Bronchial epithelial cell (primary cell): ENCODE data around the gene DOK3. TPM values are rescaled to one million over a fixed set of nuclear protein-coding genes. Genes with fewer than 3 reads are reported as not detected.

Experiments
- DNase-seq: peaks from one replicate; pipeline ENCODE4 v3.0.0-alpha.2; 2010; ENCODE audit warnings: low read depth
- FAIRE-seq: peaks from 2 replicates; lab custom pipeline; 2011; peaks lifted over from hg19 to GRCh38; lab: Jason Lieb, UNC
- H3K27me3 ChIP-seq: 2 replicates; pipeline ENCODE4 v1.5.1; 2011; ENCODE audit warnings: low read length; ENCODE audit not compliant: control insufficient read depth, insufficient read depth
- H3K36me3 ChIP-seq: 2 replicates; pipeline ENCODE4 v1.5.1; 2011; ENCODE audit warnings: low read length; ENCODE audit not compliant: control insufficient read depth, insufficient read depth
- H3K4me3 ChIP-seq: 2 replicates; pipeline ENCODE4 v1.5.1; 2011; ENCODE audit warnings: mild to moderate bottlenecking, low read depth, low read length, control low read depth
- total RNA-seq: library from RNA; depleted of rRNA; stranded (reverse); fragments of >200 nt; gene quantifications from 2 replicates; pipeline ENCODE4 v1.2.1, GENCODE V29; 2014
- TF ChIP-seq, protein P1 (sequence below): IDR thresholded peaks from 2 replicates; pipeline ENCODE4 v1.5.1; 2011; ENCODE audit warnings: mild to moderate bottlenecking, moderate library complexity, low read length, control low read depth, inconsistent platforms; ENCODE audit not compliant: insufficient read depth, severe bottlenecking

DOK3 gene
- total RNA-seq, 1 donor from 2014 or later, result 0.53 TPM

DNA sequence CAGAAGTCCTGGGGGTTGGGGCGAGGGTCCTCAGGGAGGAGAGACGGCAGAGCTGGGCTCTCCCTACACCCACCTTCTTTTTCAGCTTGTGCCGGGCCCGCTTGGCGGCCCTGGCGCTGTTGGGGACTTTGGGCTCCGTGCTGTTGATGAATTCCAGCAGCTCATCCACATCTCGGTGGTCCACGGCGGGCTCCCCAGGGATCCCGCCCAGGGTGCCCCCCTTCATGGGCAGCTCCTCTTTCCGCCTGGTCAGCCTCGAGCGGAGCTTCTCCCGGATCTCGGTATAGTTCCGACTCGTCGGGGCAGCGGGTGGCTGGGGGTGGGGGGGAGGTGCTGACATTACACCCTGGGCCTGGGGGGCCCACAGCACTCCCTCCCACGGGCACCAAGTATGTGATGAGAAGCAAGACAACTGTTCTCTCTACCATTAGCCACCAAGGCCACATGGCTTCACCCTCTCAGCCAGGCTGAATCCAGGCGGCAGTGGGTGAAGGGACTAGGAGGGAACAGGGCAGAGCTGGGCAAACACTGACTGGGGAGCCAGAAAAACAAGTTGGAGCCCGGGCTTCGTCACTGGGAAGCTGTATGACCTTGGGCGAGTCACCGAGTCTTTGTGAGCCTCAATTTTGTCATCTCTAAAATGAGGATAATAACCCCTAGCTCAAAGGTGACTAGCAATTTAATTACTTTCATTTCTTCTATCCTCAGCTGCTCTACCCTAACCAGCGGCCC is 21.7 kb upstream of the DOK3 start:
- Histone ChIP-seq H3K4me3 (no peak overlapping the region), H3K36me3 (peaks cover 49% of the 10 kb centered on the region), H3K27me3 (no peaks in the 10 kb centered on the region)
- DNase-seq (peak; percentile 56), FAIRE-seq (peak; percentile 82)
- TF ChIP-seq, protein P1, sequence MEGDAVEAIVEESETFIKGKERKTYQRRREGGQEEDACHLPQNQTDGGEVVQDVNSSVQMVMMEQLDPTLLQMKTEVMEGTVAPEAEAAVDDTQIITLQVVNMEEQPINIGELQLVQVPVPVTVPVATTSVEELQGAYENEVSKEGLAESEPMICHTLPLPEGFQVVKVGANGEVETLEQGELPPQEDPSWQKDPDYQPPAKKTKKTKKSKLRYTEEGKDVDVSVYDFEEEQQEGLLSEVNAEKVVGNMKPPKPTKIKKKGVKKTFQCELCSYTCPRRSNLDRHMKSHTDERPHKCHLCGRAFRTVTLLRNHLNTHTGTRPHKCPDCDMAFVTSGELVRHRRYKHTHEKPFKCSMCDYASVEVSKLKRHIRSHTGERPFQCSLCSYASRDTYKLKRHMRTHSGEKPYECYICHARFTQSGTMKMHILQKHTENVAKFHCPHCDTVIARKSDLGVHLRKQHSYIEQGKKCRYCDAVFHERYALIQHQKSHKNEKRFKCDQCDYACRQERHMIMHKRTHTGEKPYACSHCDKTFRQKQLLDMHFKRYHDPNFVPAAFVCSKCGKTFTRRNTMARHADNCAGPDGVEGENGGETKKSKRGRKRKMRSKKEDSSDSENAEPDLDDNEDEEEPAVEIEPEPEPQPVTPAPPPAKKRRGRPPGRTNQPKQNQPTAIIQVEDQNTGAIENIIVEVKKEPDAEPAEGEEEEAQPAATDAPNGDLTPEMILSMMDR, result no peak

DNA sequence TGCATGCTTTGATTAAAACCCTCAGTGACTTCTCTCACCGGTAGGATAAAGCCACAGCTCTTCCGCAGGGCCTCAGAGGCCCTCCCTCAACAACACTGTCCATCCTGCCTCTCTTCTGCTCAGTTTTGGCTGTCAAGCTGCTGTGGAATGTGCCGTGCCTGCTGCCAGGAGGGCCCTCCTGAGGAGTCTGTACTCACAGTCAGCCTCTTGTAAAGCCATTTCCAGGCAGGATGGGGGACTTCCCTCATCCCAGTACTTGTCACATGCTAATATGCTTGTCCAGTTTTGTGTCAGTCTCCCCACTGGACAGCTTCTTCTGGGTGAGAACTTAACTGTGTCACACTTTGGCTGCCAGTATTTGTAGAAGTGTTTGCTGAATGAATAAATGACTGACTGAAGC is 21.0 kb upstream of the DOK3 start:
- Histone ChIP-seq H3K4me3 (no peak overlapping the region), H3K36me3 (peaks cover 51% of the 10 kb centered on the region), H3K27me3 (no peaks in the 10 kb centered on the region)
- TF ChIP-seq, protein P1, result no peak
- FAIRE-seq (no peak), DNase-seq (no peak)

DNA sequence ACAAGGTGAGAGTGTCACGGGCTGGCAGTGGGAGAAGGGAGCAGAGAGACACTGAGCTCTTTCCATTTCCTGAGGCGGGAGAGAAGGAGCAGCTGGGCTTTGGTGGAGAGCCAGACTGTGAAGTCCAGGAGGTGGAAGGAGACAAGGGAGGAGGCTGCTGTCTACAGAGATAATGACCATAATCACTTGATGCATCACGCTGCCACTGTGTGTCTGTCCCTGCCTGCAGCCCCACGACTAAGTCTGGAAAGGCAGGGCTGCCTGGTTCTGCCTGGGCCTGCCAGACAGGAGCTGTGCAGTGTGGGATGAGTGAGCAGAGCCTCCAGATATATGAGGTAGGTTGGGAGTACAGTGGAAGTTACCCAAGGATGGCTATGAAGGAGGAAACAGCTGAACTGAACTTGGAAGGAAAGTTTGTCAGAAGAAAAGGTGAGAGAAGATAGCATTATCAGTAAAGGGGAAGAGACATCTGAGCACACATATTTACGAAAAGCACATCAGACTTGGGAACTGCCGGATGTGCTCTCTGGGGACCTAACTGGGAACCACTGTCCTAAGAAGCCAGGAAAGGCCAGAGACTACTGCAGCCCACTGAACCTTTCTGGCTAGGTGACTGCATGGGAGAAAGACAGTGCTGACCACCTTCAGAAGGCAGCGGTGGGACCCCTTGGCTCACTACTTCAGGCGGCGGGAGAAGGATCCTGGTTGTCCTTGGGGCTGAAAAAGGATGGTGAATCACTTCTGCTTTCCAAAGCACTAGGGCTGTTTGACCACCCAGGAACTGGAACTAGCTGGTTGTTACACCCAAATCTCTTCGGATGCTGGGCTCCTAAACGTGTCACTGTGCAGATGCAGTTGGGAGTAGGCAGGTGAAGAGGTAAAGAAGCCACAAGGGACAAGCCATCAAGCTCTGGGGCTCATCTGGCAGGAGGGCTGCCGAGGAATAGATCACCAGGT is 19.9 kb upstream of the DOK3 start:
- FAIRE-seq (no peak), DNase-seq (no peak)
- no peaks in the 10 kb centered on the region for H3K27me3 ChIP-seq
- H3K4me3 ChIP-seq, result no peak overlapping the region
- TF ChIP-seq, protein P1, result no peak
- H3K36me3 ChIP-seq, result peaks cover 60% of the 10 kb centered on the region

DNA sequence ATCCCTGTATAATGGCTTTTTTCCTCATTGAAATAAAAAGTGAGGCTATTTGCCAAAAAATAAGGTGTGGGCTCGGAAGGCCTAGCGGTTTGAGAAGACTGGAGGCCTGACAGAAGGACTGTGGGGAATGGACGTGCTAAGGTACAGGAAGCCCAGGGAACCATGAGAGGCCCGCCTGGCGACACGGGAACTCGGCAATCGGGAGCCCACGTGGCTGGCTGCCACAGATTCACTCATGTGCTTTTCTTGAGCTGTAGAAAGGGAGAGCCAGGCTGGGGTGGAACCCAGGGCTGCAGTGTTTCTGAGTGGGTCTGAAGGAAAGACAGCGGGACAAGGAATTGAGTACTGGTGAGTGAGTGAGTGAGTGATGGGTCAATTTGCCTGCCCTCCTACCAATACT is 19.0 kb upstream of the DOK3 start:
- TF ChIP-seq, protein P1, result no peak
- H3K36me3 ChIP-seq, result peaks cover 68% of the 10 kb centered on the region
- no peaks in the 10 kb centered on the region for H3K27me3 ChIP-seq
- FAIRE-seq (no peak), DNase-seq (no peak)
- H3K4me3 ChIP-seq, result no peak overlapping the region

DNA sequence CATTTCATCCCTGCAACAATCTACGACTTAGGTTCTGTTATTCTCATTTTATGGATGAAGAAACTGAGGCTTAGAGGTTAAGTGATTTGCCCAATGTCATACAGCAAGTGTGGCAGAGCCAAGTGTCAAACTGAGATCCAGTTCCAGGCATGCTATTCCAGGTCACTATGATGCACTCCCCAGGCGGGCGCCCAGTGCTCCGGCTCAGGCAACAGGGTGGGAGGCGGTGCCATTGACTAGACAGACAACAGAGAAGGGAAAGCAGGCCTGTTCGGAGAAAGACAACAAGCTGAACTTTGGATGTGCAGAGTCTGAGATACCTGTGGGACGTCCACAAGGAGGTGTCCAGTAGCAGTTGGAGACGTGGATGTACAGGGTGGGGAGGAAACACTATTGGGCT is 18.0 kb upstream of the DOK3 start:
- Histone ChIP-seq H3K36me3 (peaks cover 66% of the 10 kb centered on the region), H3K4me3 (no peak overlapping the region), H3K27me3 (no peaks in the 10 kb centered on the region)
- FAIRE-seq, result no peak
- no peak for DNase-seq
- TF ChIP-seq, protein P1, result no peak
